ENCODE data around the gene PCSK5.

PCSK5 gene

DNA sequence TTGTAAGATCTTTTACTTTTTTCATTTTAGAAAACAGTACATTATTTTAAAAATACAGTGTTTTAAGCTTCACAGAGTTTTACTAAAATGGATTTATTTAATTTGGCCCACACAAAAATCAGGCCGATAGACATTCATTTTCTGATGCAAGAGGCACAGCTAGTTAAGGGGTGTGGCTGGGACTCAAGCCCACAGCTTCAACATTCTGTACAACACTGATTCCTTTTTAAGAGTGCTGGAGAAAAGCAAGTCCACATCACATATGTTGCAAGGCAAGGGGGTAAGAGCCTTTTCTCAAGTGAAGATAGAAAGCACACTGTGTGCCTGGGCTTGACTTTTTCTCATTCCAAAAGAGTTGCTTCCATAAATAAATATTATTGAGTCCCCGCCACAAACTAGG is 307.9 kb downstream of the PCSK5 start:
- Histone ChIP-seq H3K36me3 (replicated peaks; ENCODE audit: insufficient read depth, low read length) (no peaks in the 10 kb centered on the region), H2AFZ (ENCODE audit: low read length) (no peak overlapping the region), H3K4me3 (ENCODE audit: low read length) (no peak overlapping the region), H3K9me2 (replicated peaks; ENCODE audit: insufficient read depth, low read length) (no peaks in the 10 kb centered on the region), H3K4me1 (ENCODE audit: low read length) (no peaks in the 10 kb centered on the region), H3F3A (ENCODE audit: insufficient read depth, low read length) (no peaks in the 10 kb centered on the region), H3K9me3 (replicated peaks; ENCODE audit: insufficient read depth, low read length) (no peaks in the 10 kb centered on the region), H4K20me1 (ENCODE audit: insufficient read depth, low read length) (no peaks in the 10 kb centered on the region), H3K27me3 (replicated peaks; ENCODE audit: insufficient read depth, low read length) (no peaks in the 10 kb centered on the region), H3K4me2 (ENCODE audit: low read depth, low read length) (no peak overlapping the region), H3K27ac (ENCODE audit: low read length) (no peak overlapping the region), H3K79me2 (ENCODE audit: low read length) (no peaks in the 10 kb centered on the region), H3K9ac (ENCODE audit: low read length) (no peak overlapping the region)
- TF ChIP-seq EZH2phosphoT487 (IDR thresholded peaks at IDR 0.05; ENCODE audit: low read length) = no peak
- no peak for TF ChIP-seq EZH2 (optimal IDR thresholded peaks at IDR 0.05; ENCODE audit: low read depth, low read length)
- TF ChIP-seq, protein P1, sequence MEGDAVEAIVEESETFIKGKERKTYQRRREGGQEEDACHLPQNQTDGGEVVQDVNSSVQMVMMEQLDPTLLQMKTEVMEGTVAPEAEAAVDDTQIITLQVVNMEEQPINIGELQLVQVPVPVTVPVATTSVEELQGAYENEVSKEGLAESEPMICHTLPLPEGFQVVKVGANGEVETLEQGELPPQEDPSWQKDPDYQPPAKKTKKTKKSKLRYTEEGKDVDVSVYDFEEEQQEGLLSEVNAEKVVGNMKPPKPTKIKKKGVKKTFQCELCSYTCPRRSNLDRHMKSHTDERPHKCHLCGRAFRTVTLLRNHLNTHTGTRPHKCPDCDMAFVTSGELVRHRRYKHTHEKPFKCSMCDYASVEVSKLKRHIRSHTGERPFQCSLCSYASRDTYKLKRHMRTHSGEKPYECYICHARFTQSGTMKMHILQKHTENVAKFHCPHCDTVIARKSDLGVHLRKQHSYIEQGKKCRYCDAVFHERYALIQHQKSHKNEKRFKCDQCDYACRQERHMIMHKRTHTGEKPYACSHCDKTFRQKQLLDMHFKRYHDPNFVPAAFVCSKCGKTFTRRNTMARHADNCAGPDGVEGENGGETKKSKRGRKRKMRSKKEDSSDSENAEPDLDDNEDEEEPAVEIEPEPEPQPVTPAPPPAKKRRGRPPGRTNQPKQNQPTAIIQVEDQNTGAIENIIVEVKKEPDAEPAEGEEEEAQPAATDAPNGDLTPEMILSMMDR (IDR thresholded peaks at IDR 0.05; ENCODE audit: low read length) = no peak
- no peak for DNase-seq

- Histone ChIP-seq H3F3A (ENCODE audit: insufficient read depth, low read length) (no peaks in the 10 kb centered on the region), H3K4me3 (ENCODE audit: low read length) (no peak overlapping the region), H3K4me2 (ENCODE audit: low read depth, low read length) (no peak overlapping the region), H4K20me1 (ENCODE audit: insufficient read depth, low read length) (no peaks in the 10 kb centered on the region), H2AFZ (ENCODE audit: low read length) (no peak overlapping the region), H3K9me2 (replicated peaks; ENCODE audit: insufficient read depth, low read length) (no peaks in the 10 kb centered on the region), H3K79me2 (ENCODE audit: low read length) (no peaks in the 10 kb centered on the region), H3K9ac (ENCODE audit: low read length) (no peak overlapping the region), H3K4me1 (ENCODE audit: low read length) (no peaks in the 10 kb centered on the region), H3K27ac (ENCODE audit: low read length) (no peak overlapping the region), H3K9me3 (replicated peaks; ENCODE audit: insufficient read depth, low read length) (no peaks in the 10 kb centered on the region), H3K27me3 (replicated peaks; ENCODE audit: insufficient read depth, low read length) (no peaks in the 10 kb centered on the region), H3K36me3 (replicated peaks; ENCODE audit: insufficient read depth, low read length) (no peaks in the 10 kb centered on the region)
- TF ChIP-seq EZH2 (optimal IDR thresholded peaks at IDR 0.05; ENCODE audit: low read depth, low read length) (no peak), EZH2phosphoT487 (IDR thresholded peaks at IDR 0.05; ENCODE audit: low read length) (no peak)
- TF ChIP-seq, protein P1 (IDR thresholded peaks at IDR 0.05; ENCODE audit: low read length) = no peak
- DNase-seq = no peak
Observed at GRCh38 chr9:76200315-76200714, 309.8 kb downstream of the PCSK5 start.

GRCh38 chr9:76200745-76201144 is 310.3 kb downstream of the PCSK5 start:
- no peaks in the 10 kb centered on the region for H3K79me2 ChIP-seq (ENCODE audit: low read length)
- H3K9ac ChIP-seq (ENCODE audit: low read length) = no peak overlapping the region
- H3K36me3 ChIP-seq (replicated peaks; ENCODE audit: insufficient read depth, low read length) = no peaks in the 10 kb centered on the region
- no peak for TF ChIP-seq EZH2phosphoT487 (IDR thresholded peaks at IDR 0.05; ENCODE audit: low read length)
- no peak for TF ChIP-seq EZH2 (optimal IDR thresholded peaks at IDR 0.05; ENCODE audit: low read depth, low read length)
- TF ChIP-seq, protein P1 (IDR thresholded peaks at IDR 0.05; ENCODE audit: low read length) = no peak
- no peaks in the 10 kb centered on the region for H3K9me2 ChIP-seq (replicated peaks; ENCODE audit: insufficient read depth, low read length)
- H2AFZ ChIP-seq (ENCODE audit: low read length) = no peak overlapping the region
- H3F3A ChIP-seq (ENCODE audit: insufficient read depth, low read length) = no peaks in the 10 kb centered on the region
- H3K4me2 ChIP-seq (ENCODE audit: low read depth, low read length) = no peak overlapping the region
- H3K9me3 ChIP-seq (replicated peaks; ENCODE audit: insufficient read depth, low read length) = no peaks in the 10 kb centered on the region
- no peak overlapping the region for H3K27ac ChIP-seq (ENCODE audit: low read length)
- no peak overlapping the region for H3K4me3 ChIP-seq (ENCODE audit: low read length)
- no peaks in the 10 kb centered on the region for H3K4me1 ChIP-seq (ENCODE audit: low read length)
- no peak for DNase-seq
- H4K20me1 ChIP-seq (ENCODE audit: insufficient read depth, low read length) = no peaks in the 10 kb centered on the region
- H3K27me3 ChIP-seq (replicated peaks; ENCODE audit: insufficient read depth, low read length) = no peaks in the 10 kb centered on the region
